ENCODE data around the gene M1AP. TPM values are rescaled to one million over a fixed set of nuclear protein-coding genes. Genes with fewer than 3 reads are reported as not detected.

The M1AP gene
- total and polyA plus RNA-seq, 9 donors, result 0.06 to 0.34 (median 0.15) TPM; not detected in 2

DNA sequence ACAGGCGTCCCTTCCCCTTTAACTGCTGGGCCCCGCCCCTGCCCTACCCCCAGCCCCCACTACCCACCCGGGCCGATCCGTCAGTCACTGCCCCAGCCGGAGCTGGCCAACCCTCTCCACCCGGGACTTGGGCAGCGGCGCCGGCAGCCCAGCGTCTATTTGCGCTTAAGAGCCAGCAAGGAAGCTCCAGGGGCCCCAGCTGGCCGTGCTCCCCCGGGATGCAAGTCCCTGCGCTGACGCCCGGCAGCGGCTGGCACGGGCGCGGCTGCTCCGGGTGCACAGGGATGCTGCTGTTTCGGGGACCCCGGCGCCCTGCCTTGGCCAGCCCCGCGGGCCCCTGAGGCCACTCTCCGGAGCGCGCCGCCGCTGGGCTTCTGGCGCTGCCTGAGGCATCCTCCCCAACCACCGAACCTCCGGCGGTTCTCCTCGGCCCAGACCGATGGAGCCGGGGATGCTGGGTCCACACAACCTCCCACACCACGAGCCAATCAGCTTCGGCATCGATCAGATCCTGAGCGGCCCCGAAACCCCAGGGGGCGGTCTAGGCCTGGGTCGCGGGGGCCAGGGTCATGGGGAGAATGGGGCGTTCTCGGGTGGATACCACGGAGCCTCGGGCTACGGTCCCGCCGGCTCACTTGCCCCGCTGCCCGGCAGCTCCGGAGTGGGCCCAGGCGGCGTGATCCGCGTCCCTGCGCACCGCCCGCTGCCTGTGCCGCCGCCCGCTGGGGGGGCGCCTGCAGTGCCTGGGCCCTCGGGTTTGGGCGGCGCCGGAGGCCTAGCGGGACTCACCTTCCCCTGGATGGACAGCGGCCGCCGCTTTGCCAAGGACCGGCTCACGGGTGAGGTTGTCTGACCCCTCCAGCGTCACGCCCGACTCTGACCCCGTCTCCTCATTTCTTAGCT is 133.5 kb downstream of the M1AP start, which contains the start of gene TLX2:
Gene TLX2 (plus strand): TSS at position 83 of the 903 bp plus-strand sequence. CDS start 357 bp downstream, at position 440.
- 2% methylated on average over 61 of the region's 82 CpGs for WGBS (ENCODE audit: insufficient coverage)
- Histone ChIP-seq H3K27me3 (ENCODE audit: control insufficient read depth, insufficient read depth, low read length) (peaks cover 95% of the 10 kb centered on the region), H3K4me3 (ENCODE audit: low read length) (no peak within 1 kb of the TSS)

DNA sequence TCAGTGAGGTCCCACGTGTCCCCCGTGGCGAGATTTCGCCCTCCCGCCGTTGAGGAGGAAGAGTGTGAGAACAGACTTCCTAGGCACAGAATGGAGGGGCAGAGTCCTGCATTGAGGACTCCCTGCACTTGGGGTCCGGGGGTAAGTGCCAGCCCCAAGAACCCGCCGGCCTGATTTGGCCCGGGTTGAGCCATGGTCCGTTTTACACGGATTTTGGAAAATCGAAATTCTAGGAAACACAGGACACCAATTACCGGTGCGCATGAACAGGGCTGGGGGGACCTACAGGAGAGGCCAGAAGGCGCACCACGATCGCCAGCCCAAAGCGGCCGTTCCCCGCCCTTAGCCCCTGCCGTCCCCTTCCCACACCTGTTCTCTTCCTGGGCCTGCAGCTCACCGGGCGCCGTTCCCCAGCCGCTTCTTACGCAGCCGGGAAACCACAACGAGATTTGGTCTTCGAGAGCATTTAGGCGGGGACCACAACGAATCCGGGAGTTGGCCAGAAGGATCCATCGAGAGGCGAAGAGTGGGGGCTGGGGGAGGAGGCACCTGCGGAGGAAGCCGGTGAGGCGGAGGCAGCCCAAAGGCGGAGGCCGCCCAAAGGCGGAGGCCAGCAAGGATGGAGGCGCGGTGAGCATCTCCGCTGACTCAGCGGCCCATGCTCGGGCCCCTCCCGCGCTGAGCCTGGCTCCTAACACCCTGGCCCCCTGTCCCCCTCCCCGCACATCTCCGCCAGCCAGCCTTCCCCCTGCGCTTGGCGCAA is 134.3 kb downstream of the M1AP start:
- Histone ChIP-seq H3K4me3 (ENCODE audit: low read length) (no peak overlapping the region), H3K27me3 (ENCODE audit: control insufficient read depth, insufficient read depth, low read length) (peaks cover 89% of the 10 kb centered on the region), H3K9me3 (replicated peaks; ENCODE audit: control insufficient read depth, low read depth, low read length) (no peaks in the 10 kb centered on the region), H3K4me1 (ENCODE audit: control insufficient read depth, insufficient read depth, low read length) (peaks cover 24% of the 10 kb centered on the region), H3K27ac (ENCODE audit: low read length) (no peak overlapping the region), H3K36me3 (ENCODE audit: control insufficient read depth, insufficient read depth, low read length) (no peaks in the 10 kb centered on the region)
- 1% methylated on average over 51 of the region's 52 CpGs for WGBS (ENCODE audit: insufficient coverage)
- no peak for DNase-seq

More for the DNA sequence above, 133.5 kb downstream of the M1AP start, which contains the start of gene TLX2:
- Histone ChIP-seq H3K9me3 (replicated peaks; ENCODE audit: control insufficient read depth, low read depth, low read length) (no peaks in the 10 kb centered on the region), H3K4me1 (ENCODE audit: control insufficient read depth, insufficient read depth, low read length) (peaks cover 24% of the 10 kb centered on the region), H3K27ac (ENCODE audit: low read length) (no peak within 1 kb of the TSS), H3K36me3 (ENCODE audit: control insufficient read depth, insufficient read depth, low read length) (no peaks in the 10 kb centered on the region)
- no peak for DNase-seq

DNA sequence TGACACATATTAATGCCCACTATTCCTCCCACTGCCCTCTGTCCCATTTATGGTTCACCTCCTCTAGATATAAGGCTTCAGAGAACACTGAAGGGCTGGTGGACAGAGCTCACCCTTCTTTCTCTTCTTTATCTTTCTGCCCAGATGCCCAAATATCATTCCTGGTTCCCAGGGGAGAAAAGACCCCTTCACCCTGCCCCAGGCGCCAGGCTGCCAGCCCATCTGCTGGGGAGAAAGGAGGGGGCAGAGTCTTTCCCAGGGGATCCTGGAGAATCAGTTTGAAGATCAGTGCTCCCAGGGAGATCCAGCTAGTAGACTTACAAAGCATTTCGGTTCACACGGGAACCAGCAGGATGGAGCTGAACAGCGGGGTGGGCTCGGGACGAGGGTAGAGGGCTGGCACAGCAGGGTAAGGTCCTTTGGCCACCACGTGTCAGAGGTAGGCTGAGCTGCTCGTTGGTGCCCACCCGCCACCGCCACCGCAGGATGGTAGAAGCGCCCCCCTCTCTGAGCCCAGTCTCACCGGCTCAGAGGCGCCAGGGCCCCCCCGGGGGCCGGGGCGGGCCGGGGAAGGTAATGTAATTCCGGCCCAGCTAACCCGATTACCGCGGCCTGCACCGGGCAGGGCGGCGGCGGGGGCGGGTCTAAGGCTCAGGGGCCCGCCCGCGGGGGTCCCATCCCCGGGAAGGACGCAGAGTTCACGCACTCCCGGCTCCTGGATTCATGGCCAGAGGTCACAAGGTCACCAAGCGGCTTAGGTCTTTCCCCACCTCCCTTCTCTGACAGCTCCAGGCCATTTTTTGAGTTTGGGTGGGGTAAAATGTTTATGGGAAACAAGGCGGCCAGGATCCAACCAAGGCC is 135.2 kb downstream of the M1AP start:
- no peak overlapping the region for H3K4me3 ChIP-seq (ENCODE audit: low read length)
- no peak overlapping the region for H3K27ac ChIP-seq (ENCODE audit: low read length)
- H3K27me3 ChIP-seq (ENCODE audit: control insufficient read depth, insufficient read depth, low read length), result peaks cover 90% of the 10 kb centered on the region
- DNase-seq, result no peak
- H3K36me3 ChIP-seq (ENCODE audit: control insufficient read depth, insufficient read depth, low read length), result no peaks in the 10 kb centered on the region
- 2% methylated on average over 31 of the region's 36 CpGs for WGBS (ENCODE audit: insufficient coverage)
- no peaks in the 10 kb centered on the region for H3K9me3 ChIP-seq (replicated peaks; ENCODE audit: control insufficient read depth, low read depth, low read length)
- H3K4me1 ChIP-seq (ENCODE audit: control insufficient read depth, insufficient read depth, low read length), result peaks cover 29% of the 10 kb centered on the region

GRCh38 chr2:74511104-74511989 is 136.8 kb downstream of the M1AP start:
- Histone ChIP-seq H3K27me3 (ENCODE audit: control insufficient read depth, insufficient read depth, low read length) (peaks cover 80% of the 10 kb centered on the region), H3K27ac (ENCODE audit: low read length) (no peak overlapping the region), H3K4me1 (ENCODE audit: control insufficient read depth, insufficient read depth, low read length) (peaks cover 36% of the 10 kb centered on the region), H3K4me3 (ENCODE audit: low read length) (no peak overlapping the region), H3K9me3 (replicated peaks; ENCODE audit: control insufficient read depth, low read depth, low read length) (no peaks in the 10 kb centered on the region), H3K36me3 (ENCODE audit: control insufficient read depth, insufficient read depth, low read length) (peaks cover 4% of the 10 kb centered on the region)
- 67% methylated on average over 1 of the region's 11 CpGs for WGBS (ENCODE audit: insufficient coverage)
- no peak for DNase-seq

DNA sequence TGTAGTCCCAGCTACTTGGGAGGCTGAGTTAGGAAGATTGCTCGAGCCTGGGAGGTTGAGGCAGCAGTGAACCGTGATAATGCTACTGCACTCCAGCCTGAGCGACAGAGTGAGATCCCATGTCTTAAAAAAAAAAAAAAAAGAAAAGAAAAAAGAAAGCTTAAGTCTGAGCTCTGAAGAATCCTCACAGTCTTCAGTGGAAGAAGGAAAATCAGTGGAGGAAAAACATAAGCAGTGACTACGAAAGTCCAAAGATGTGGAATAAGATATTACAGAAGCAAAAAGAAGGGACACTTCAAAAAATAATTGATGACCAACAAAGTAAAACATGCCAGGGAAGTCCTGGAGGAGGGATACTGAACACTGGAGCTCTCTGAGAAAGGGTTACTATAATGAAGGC is 137.9 kb downstream of the M1AP start:
- H3K27me3 ChIP-seq (ENCODE audit: control insufficient read depth, insufficient read depth, low read length), result peaks cover 73% of the 10 kb centered on the region
- 48% methylated on average over 2 of the region's 4 CpGs for whole genome bisulfite sequencing (ENCODE audit: insufficient coverage)

GRCh38 chr2:74507926-74508520 is 140.1 kb downstream of the M1AP start:
- DNase-seq, result peak; percentile 61
- 9% methylated on average over 21 of the region's 38 CpGs for WGBS (ENCODE audit: insufficient coverage)

More for the DNA sequence above, 137.9 kb downstream of the M1AP start:
- Histone ChIP-seq H3K4me1 (ENCODE audit: control insufficient read depth, insufficient read depth, low read length) (peaks cover 34% of the 10 kb centered on the region), H3K9me3 (replicated peaks; ENCODE audit: control insufficient read depth, low read depth, low read length) (no peaks in the 10 kb centered on the region), H3K27ac (ENCODE audit: low read length) (no peak overlapping the region), H3K4me3 (ENCODE audit: low read length) (no peak overlapping the region), H3K36me3 (ENCODE audit: control insufficient read depth, insufficient read depth, low read length) (peaks cover 12% of the 10 kb centered on the region)
- no peak for DNase-seq

More at GRCh38 chr2:74507926-74508520, 140.1 kb downstream of the M1AP start:
- peak overlapping the region; percentile 96 for H3K4me3 ChIP-seq (ENCODE audit: low read length)
- H3K36me3 ChIP-seq (ENCODE audit: control insufficient read depth, insufficient read depth, low read length), result peaks cover 16% of the 10 kb centered on the region
- peak overlapping the region; percentile 100 for H3K27ac ChIP-seq (ENCODE audit: low read length)
- peaks cover 68% of the 10 kb centered on the region for H3K27me3 ChIP-seq (ENCODE audit: control insufficient read depth, insufficient read depth, low read length)
- peaks cover 38% of the 10 kb centered on the region for H3K4me1 ChIP-seq (ENCODE audit: control insufficient read depth, insufficient read depth, low read length)
- H3K9me3 ChIP-seq (replicated peaks; ENCODE audit: control insufficient read depth, low read depth, low read length), result no peaks in the 10 kb centered on the region

Other genes with a start within 250 kb of the M1AP start
- 1.4 TPM for gene C2orf81, start 226.7 kb downstream of the M1AP start, total RNA-seq
- 1 to 10 TPM; 2.2 to 3.6 (median 2.7) TPM for gene C2orf81, start 226.7 kb downstream of the M1AP start, polyA plus RNA-seq (ENCODE audit: insufficient read depth in 1 of 8, insufficient read length in 8 of 8, low replicate concordance in 1 of 8)
- gene WDR54, start 226.6 kb downstream of the M1AP start, total RNA-seq, result 7.5 TPM
- gene WDR54, start 226.6 kb downstream of the M1AP start, polyA plus RNA-seq (ENCODE audit: insufficient read depth in 1 of 8, insufficient read length in 8 of 8, low replicate concordance in 1 of 8), result 10 to 100 TPM in 7 of 8 donors, 1 to 10 TPM in 1; 8.8 to 15.8 (median 12.0) TPM
- 46.1 TPM for gene RTKN, start 206.4 kb downstream of the M1AP start, total RNA-seq
- gene RTKN, start 206.4 kb downstream of the M1AP start, polyA plus RNA-seq (ENCODE audit: insufficient read depth in 1 of 8, insufficient read length in 8 of 8, low replicate concordance in 1 of 8), result 10 to 100 TPM; 35.4 to 58.5 (median 49.4) TPM
- 21.1 TPM for gene INO80B, start 193.2 kb downstream of the M1AP start, total RNA-seq
- gene INO80B, start 193.2 kb downstream of the M1AP start, polyA plus RNA-seq (ENCODE audit: insufficient read depth in 1 of 8, insufficient read length in 8 of 8, low replicate concordance in 1 of 8), result 10 to 100 TPM; 15.9 to 26.5 (median 21.5) TPM
- 44.3 TPM for gene WBP1, start 189.9 kb downstream of the M1AP start, total RNA-seq
- gene WBP1, start 189.9 kb downstream of the M1AP start, polyA plus RNA-seq (ENCODE audit: insufficient read depth in 1 of 8, insufficient read length in 8 of 8, low replicate concordance in 1 of 8), result 10 to 100 TPM; 56.0 to 74.9 (median 66.8) TPM
- 32.0 TPM for gene MOGS, start 182.9 kb downstream of the M1AP start, total RNA-seq
- gene MOGS, start 182.9 kb downstream of the M1AP start, polyA plus RNA-seq (ENCODE audit: insufficient read depth in 1 of 8, insufficient read length in 8 of 8, low replicate concordance in 1 of 8), result 10 to 100 TPM; 33.8 to 41.3 (median 36.8) TPM
- gene MRPL53, start 175.7 kb downstream of the M1AP start, total RNA-seq, result 81.1 TPM
- gene MRPL53, start 175.7 kb downstream of the M1AP start, polyA plus RNA-seq (ENCODE audit: insufficient read depth in 1 of 8, insufficient read length in 8 of 8, low replicate concordance in 1 of 8), result 10 to 100 TPM; 52.5 to 87.9 (median 78.8) TPM
- gene CCDC142, start 165.3 kb downstream of the M1AP start, total RNA-seq, result 12.3 TPM
- gene CCDC142, start 165.3 kb downstream of the M1AP start, polyA plus RNA-seq (ENCODE audit: insufficient read depth in 1 of 8, insufficient read length in 8 of 8, low replicate concordance in 1 of 8), result 10 to 100 TPM in 1 of 8 donors, 1 to 10 TPM in 7; 7.0 to 10.2 (median 8.3) TPM
- gene TTC31, start 165.2 kb downstream of the M1AP start, total RNA-seq, result 12.2 TPM
- 10 to 100 TPM; 17.5 to 25.7 (median 19.9) TPM for gene TTC31, start 165.2 kb downstream of the M1AP start, polyA plus RNA-seq (ENCODE audit: insufficient read depth in 1 of 8, insufficient read length in 8 of 8, low replicate concordance in 1 of 8)
- gene LBX2, start 148.7 kb downstream of the M1AP start, total RNA-seq, result 0.66 TPM
- 1 to 10 TPM in 3 of 8 donors, under 1 TPM in 5; 0.33 to 3.0 (median 0.89) TPM for gene LBX2, start 148.7 kb downstream of the M1AP start, polyA plus RNA-seq (ENCODE audit: insufficient read depth in 1 of 8, insufficient read length in 8 of 8, low replicate concordance in 1 of 8)
- gene PCGF1, start 140.6 kb downstream of the M1AP start, total RNA-seq, result 11.4 TPM
- gene PCGF1, start 140.6 kb downstream of the M1AP start, polyA plus RNA-seq (ENCODE audit: insufficient read depth in 1 of 8, insufficient read length in 8 of 8, low replicate concordance in 1 of 8), result 10 to 100 TPM; 11.6 to 16.3 (median 13.2) TPM
- gene TLX2, start 133.9 kb downstream of the M1AP start, total RNA-seq, result not detected
- gene TLX2, start 133.9 kb downstream of the M1AP start, polyA plus RNA-seq (ENCODE audit: insufficient read depth in 1 of 8, insufficient read length in 8 of 8, low replicate concordance in 1 of 8), result under 1 TPM in 1 of 8 donors, not detected in 7; 0.14 TPM
- 0.04 TPM for gene DQX1, start 122.1 kb downstream of the M1AP start, total RNA-seq
- 1 to 10 TPM in 1 of 8 donors, under 1 TPM in 6, not detected in 1; 0.11 to 1.3 (median 0.21) TPM for gene DQX1, start 122.1 kb downstream of the M1AP start, polyA plus RNA-seq (ENCODE audit: insufficient read depth in 1 of 8, insufficient read length in 8 of 8, low replicate concordance in 1 of 8)
- 58.5 TPM for gene AUP1, start 118.6 kb downstream of the M1AP start, total RNA-seq
- gene AUP1, start 118.6 kb downstream of the M1AP start, polyA plus RNA-seq (ENCODE audit: insufficient read depth in 1 of 8, insufficient read length in 8 of 8, low replicate concordance in 1 of 8), result 10 to 100 TPM; 59.5 to 84.9 (median 66.6) TPM
- gene HTRA2, start 118.4 kb downstream of the M1AP start, total RNA-seq, result 33.0 TPM
- 10 to 100 TPM; 26.1 to 32.6 (median 28.8) TPM for gene HTRA2, start 118.4 kb downstream of the M1AP start, polyA plus RNA-seq (ENCODE audit: insufficient read depth in 1 of 8, insufficient read length in 8 of 8, low replicate concordance in 1 of 8)
- 6.1 TPM for gene LOXL3, start 94.4 kb downstream of the M1AP start, total RNA-seq
- gene LOXL3, start 94.4 kb downstream of the M1AP start, polyA plus RNA-seq (ENCODE audit: insufficient read depth in 1 of 8, insufficient read length in 8 of 8, low replicate concordance in 1 of 8), result 10 to 100 TPM in 1 of 8 donors, 1 to 10 TPM in 7; 6.2 to 10.8 (median 7.1) TPM
- 6.4 TPM for gene DOK1, start 93.6 kb downstream of the M1AP start, total RNA-seq
- gene DOK1, start 93.6 kb downstream of the M1AP start, polyA plus RNA-seq (ENCODE audit: insufficient read depth in 1 of 8, insufficient read length in 8 of 8, low replicate concordance in 1 of 8), result 1 to 10 TPM; 6.6 to 8.7 (median 7.0) TPM
- 2.8 TPM for gene SEMA4F, start 5.9 kb upstream of the M1AP start, total RNA-seq
- 1 to 10 TPM; 2.1 to 4.6 (median 3.6) TPM for gene SEMA4F, start 5.9 kb upstream of the M1AP start, polyA plus RNA-seq (ENCODE audit: insufficient read depth in 1 of 8, insufficient read length in 8 of 8, low replicate concordance in 1 of 8)
- 3.3 TPM for gene HK2, start 185.8 kb upstream of the M1AP start, total RNA-seq
- 1 to 10 TPM; 4.6 to 8.6 (median 6.2) TPM for gene HK2, start 185.8 kb upstream of the M1AP start, polyA plus RNA-seq (ENCODE audit: insufficient read depth in 1 of 8, insufficient read length in 8 of 8, low replicate concordance in 1 of 8)

All from muscle of leg (tissue), 11 donors.